ENCODE data around the gene SH3D19.

The SH3D19 gene

DNA sequence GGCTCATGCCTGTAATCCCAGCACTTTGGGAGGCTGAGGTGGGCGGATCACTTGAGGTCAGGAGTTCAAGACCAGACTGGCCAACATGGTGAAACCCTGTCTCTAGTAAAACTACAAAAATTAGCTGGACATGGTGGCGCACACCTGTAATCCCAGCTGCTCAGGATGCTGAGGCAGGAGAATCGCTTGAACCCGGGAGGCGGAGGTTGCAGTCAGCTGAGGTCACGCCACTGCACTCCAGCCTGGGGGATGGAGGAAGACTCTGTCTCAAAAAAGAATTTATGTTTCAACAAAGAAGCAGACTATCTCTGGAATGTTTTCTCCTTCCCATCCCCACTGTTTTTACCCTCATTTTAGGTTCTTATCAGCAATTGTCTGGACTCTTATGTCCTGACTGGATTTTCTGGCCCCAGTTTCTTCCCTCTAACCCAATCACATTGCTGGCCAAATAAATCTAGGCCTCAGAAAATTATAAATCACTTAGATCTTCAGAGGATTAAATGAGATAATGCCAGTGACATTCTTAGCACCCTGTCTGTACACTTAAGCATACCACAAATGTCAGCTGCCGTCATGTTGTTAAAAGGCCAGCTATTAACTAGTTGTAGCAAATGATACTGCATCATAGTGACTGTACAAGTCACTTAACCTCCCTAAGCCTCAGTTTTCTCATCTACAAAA lies 93.3 kb downstream of the SH3D19 start:
- DNase-seq (ENCODE audit: low read depth): no peak

- no peak for DNase-seq (ENCODE audit: low read depth)
These were observed 97.0 kb downstream of the SH3D19 start for GRCh38 chr4:151228189-151229119.

- DNase-seq (ENCODE audit: low read depth): no peak
These were observed 97.7 kb downstream of the SH3D19 start for GRCh38 chr4:151227731-151228130.

- no peak for DNase-seq (ENCODE audit: low read depth)
These were observed 98.2 kb downstream of the SH3D19 start for GRCh38 chr4:151227172-151227571.

- DNase-seq (ENCODE audit: low read depth): no peak
These were observed 99.1 kb downstream of the SH3D19 start for GRCh38 chr4:151226004-151226932.

GRCh38 chr4:151223465-151223864 lies 101.9 kb downstream of the SH3D19 start:
- DNase-seq (ENCODE audit: low read depth): no peak

DNA sequence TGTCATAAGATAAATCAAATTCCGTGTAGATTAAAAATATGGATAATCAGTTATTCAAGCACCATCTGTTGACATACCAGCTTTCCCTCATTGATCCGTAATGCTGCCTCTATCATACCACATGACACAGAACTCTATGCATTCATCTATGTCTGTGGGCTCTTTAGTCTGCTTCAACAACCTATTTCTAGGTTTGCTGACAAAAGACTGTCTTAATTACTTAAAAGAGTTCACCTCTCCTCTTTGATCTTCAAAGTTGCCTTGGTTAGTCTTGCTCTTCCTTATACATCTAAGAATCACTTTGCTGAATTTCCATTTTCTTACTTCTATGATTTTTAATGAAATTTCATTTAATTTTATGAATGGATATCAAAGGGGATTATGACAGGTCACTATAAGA lies 105.5 kb downstream of the SH3D19 start:
- DNase-seq (ENCODE audit: low read depth): no peak

DNA sequence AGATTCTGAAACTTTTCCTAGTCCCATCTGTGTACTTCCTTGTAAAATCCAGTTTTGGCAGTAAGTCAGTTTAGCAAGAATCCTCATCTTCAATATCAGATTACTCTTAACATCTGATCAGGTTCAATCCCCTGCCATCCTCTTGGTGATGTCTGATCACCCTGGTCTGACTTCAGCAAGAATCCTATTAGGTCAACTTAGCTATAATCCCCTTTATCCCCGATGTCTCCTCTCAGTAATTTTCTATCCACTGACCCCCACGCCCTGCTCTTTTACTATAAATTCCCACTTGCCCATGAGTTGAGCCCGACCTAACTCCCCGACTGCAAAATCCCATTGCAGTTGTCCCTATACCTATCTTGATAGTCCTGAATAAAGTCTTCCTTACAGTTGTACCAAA lies 106.3 kb downstream of the SH3D19 start:
- no peak for DNase-seq (ENCODE audit: low read depth)

DNA sequence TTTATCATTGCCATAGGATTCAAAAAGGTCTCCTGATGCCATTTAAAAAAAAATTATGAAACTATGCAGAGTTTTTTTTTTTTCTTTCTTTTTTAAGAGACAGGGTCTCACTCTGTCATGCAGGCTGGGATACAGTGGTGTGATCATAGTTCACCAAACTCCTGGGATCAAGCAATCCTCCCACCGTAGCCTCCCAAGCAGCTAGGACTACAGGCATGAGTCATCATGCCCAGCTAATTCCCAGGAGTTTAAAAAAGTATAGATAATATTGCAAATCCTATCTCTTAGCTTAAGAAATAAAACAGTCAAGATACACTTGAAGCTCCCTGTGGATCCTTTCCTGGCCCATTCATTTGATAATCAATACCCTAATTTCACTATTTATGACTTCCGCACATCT lies 107.1 kb downstream of the SH3D19 start:
- DNase-seq (ENCODE audit: low read depth): no peak

- no peak for DNase-seq (ENCODE audit: low read depth)
These were observed 108.1 kb downstream of the SH3D19 start for GRCh38 chr4:151217326-151217725.

- no peak for DNase-seq (ENCODE audit: low read depth)
These were observed 110.1 kb downstream of the SH3D19 start for GRCh38 chr4:151215295-151215694.

DNA sequence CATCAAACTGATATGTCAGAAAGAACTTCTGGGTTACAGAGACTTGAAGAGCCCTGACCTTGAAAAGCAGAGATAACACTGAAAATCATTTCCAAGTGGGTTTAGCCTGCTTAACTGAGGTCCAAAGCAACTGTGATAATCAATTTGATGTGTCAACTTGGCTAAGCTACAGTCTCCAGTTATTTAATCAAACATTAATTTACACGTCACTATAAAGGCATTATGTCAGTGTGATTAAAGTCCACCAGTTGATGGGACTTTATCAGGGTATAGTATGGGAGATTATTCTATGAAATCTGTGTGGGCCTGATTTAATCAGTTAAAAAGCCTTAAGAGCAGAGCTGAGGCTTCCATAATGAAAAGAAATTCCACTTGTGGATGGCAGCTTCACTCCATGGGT lies 117.5 kb downstream of the SH3D19 start:
- DNase-seq (ENCODE audit: low read depth): no peak

DNA sequence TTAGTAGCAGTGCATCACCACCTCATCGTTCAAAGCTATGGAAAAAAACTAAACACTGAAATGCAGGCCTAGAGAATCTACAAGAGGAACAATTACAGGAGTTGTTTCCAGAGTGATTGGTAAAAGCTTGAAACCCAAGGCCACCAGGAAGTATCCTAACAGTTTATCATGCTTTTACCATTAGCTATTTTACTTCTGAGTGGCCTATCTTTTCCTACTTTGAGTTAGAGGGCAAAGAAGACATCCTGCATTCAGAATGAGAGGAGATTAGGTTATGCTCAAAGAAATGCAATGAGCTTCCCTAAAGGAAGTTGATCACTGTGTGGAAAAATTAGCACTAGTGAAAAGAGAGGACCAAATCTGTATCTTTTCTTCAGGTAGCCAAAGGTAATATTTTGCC lies 118.2 kb downstream of the SH3D19 start:
- no peak for DNase-seq (ENCODE audit: low read depth)

DNA sequence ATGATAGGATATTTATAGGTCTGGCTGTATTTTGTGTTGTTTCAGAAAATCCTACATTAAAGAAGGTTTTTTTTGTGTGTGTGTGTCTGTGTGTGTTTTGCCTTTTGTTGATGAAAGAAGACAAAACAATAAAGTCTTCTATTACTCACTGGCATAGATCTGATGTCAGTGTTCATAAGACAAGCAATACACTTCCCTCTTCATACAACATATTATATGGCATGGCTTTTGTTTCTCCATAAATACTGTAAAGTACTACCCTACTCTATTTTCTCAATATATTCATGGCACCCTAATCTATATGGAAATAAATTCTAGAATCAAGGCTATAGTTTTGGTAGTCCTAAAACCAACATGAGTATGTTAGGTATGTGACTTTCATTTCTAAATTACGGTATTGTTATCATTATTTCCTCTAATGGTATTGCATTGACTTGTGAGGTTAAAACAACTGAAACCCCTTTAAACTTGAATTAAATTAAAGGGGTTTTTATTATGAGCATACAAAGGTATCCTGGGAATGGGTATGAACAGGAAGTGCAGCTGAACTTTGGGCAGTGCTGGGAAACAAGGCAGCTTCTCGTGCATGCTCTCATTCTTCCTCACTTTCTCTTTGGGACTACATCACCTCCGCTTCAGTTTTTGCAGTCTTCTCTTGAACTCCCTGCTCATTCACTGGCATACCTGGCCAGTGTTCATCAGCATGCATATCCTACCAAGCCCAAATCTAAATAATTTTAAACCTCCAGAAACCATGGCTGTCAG lies 119.0 kb downstream of the SH3D19 start:
- DNase-seq (ENCODE audit: low read depth): no peak

- no peak for DNase-seq (ENCODE audit: low read depth)
These were observed 119.7 kb downstream of the SH3D19 start for GRCh38 chr4:151205722-151206121.

DNA sequence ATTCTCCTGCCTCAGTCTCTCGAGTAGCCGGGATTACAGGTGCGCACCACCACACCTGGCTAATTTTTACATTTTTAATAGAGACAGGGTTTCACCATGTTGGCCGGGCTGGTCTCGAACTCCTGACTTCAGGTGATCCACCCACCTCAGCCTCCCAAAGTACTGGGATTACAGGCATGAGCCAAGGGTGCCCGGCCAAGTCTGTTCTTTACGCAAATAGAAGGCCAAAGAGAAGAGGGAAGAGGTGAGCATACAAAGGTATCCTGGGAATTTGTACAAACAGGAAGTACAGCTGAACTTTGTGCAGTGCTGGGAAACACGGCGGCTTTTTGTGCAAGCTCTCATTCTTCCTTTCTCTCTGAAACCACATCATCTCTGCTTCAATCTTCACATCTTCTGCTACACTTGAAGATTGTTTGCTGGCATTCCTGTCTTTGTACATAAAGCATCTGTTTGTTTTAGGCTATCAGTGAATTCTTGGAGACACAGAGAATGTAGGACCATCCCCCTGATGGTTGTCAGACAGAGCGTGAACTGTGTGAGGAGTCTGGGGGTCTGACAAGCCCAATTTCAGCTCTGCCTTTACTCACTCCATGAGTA lies 120.4 kb downstream of the SH3D19 start:
- no peak for DNase-seq (ENCODE audit: low read depth)

DNA sequence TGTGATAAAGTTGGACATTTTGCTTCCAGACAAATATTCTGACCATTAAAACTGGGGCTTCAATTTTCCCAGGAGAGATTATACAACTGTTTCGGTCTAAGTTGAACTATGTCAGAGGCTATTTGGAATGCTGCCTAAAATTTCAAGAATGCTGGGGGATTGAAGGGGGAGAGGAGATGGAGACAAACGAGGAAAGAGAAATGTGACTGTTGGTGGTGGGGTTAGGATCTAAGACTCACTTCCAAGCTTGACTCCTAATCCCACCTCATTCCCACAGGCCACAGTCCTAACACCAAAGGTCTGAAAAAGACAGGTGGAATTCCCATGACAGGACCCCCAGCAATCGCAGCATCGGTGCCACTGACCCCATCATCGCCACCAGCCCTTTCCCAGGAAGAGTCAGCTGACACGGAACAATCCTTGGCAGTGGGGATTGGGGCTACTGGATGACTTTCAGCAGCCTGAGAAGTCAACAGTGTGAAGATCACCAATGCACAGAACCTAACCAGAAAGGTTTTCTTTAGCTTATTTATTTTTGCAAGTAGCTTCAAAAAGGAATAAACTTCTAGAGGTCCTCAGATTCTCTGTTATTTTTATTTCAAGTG lies 122.5 kb downstream of the SH3D19 start:
- DNase-seq (ENCODE audit: low read depth): no peak

GRCh38 chr4:151202381-151202780 lies 123.0 kb downstream of the SH3D19 start:
- DNase-seq (ENCODE audit: low read depth): no peak

DNA sequence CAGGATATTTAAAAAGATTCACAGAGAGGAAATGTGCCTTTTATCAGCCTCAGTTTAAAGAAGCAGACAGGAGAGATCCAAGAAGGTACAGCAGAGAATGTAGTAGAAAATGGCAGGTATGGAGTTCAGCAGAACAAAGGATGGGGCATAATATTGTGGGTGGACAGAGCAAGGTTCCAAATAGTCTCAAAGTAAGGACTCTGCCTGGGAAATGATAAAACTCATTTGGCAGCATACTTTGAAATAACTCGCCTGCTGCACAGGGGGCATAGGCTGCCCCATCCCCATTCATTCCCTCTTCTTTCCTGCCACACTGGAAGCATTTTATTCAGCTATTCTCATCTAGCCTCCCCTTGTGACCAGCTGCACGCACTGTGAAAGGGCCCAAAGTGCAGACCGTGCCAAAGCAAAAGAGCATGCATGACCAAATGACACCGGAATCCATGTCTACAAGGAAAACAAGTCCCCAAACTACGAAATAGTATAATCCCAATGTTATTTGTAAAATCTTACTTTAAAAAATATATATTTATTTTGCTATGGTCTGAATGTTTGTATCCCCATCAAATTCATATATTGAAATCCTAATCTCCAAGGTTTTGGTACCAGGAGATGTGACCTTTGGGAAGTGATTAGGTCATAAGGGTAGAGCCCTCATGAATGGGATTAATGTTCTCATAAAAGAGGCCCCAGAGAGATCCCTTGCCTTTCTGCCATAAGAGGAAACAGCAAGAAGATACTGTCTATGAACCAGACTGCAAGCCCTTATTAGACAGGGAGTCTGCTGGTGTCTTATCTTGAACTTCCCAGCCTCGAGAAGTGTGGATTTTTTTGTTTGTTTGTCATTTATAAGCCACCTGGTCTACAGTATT lies 125.8 kb downstream of the SH3D19 start:
- no peak for DNase-seq (ENCODE audit: low read depth)

DNA sequence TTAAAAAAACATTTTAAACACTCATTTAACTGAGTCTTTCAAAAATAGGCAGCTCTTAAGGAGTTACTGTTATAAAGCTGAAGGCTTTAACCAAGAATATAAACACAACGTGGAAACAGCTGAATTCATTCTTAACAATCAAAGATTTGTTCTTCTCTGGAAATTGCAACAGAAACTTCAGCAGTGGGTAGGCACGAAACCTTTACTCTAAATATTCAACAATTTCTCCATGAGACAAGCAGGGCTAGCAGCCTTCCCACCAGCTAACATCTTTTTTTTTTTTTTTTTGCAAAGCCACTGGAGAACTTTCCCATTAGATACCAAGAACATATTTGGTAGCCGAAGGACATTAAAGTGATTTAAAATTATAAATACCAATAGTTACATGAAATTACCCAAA lies 126.7 kb downstream of the SH3D19 start:
- no peak for DNase-seq (ENCODE audit: low read depth)

All from activated T-cell treated with anti-CD3 and anti-CD28 coated beads for 1 hour (primary cell).